ENCODE results near the gene DGCR2. TPM values are rescaled to one million over a fixed set of nuclear protein-coding genes. Genes with fewer than 3 reads are reported as not detected.
A peak's percentile ranks its signal among the peaks of the same experiment; 100 is the strongest.
"Not testable (repeated sequence)": the region's sequence is repeated elsewhere in the genome, so short reads cannot be mapped to it uniquely, and the experiment has no call there.

Gene DGCR2
- total RNA-seq, 1 experiment from 2014 or later: 72.4 TPM

DNA sequence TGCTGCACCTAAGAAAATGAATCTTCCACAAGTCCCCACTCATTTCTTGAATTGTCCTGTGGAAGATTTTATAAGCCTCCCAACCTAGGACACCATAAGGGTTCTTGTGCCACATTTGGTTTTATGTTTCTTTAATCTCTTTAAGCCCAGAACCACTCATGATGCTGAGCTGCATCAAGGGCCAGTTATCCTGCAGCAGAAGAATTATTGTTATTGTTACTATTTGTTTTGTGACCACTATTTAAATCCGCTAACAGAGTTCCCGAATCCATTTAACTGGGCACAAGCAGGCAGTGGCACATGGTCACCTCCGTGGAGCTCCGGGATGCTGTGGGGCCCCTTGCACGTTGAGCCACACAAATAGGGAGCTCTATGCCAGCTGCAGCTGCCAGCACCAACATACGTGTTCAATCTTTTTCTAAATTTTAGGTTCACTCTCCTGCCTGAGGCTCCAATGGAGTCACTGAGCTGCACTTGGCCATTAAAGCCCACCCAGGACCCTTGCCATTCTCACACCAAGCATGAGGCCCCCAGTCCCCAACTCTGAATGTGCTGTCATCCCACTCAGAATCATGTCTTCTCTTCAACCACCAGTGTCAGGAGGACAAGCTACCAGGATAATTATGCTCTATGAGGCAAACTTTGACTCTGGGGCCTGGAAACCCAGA lies 60.6 kb downstream of the DGCR2 start:
- Histone ChIP-seq H3K4me3 (ENCODE audit: insufficient read depth, low read depth, low read length) (no peak overlapping the region), H3K27me3 (ENCODE audit: control insufficient read depth, insufficient read depth, low read length) (no peaks in the 10 kb centered on the region), H3K36me3 (replicated peaks; ENCODE audit: control insufficient read depth, insufficient read depth, low read length) (peaks cover 24% of the 10 kb centered on the region)
- no peak for DNase-seq

GRCh38 chr22:19060356-19061009 lies 61.7 kb downstream of the DGCR2 start:
- Histone ChIP-seq H3K27me3 (ENCODE audit: control insufficient read depth, insufficient read depth, low read length) (no peaks in the 10 kb centered on the region), H3K4me3 (ENCODE audit: insufficient read depth, low read depth, low read length) (no peak overlapping the region), H3K36me3 (replicated peaks; ENCODE audit: control insufficient read depth, insufficient read depth, low read length) (peaks cover 22% of the 10 kb centered on the region)
- DNase-seq: peak; percentile 19

DNA sequence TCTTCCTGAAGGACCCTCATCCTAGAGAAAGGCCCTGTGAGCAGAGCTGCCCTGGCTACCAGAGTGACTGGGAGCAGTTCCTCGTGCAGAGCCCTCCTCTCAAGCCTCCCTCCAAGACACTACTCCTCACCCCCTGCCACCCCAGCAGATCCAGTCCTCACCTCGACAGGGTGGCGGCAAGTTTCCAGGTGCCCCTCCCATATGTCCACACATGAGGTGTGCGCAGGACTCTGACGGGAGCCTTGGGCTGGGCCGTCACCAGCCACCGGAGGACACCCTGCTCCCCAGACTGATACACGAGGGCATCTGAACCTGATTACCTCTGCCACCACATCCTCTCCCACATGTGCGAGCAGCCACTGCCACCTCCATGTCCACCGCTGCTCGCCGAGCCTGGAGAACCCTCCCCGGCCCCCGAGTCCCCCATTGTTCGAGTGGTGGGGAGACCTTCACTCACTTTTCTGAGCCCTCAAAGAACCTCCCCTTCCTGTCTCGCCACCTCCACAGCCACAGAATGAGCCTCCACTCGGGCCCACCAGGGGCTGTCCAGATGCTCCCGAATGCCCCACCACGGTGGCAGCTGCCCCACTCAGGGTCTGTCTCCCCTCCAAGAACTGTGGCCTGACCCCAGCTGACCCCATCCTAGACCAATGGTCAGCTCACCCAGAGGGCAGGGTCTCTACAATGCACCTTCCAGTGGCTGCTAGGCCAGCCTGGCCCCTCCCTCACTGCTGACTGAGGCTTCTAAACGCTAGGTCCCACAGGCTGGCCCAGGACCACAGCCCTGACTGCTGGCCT lies 62.5 kb downstream of the DGCR2 start:
- Histone ChIP-seq H3K27me3 (ENCODE audit: control insufficient read depth, insufficient read depth, low read length) (no peaks in the 10 kb centered on the region), H3K4me3 (ENCODE audit: insufficient read depth, low read depth, low read length) (no peak overlapping the region), H3K36me3 (replicated peaks; ENCODE audit: control insufficient read depth, insufficient read depth, low read length) (peaks cover 21% of the 10 kb centered on the region)
- DNase-seq: peak; percentile 29

DNA sequence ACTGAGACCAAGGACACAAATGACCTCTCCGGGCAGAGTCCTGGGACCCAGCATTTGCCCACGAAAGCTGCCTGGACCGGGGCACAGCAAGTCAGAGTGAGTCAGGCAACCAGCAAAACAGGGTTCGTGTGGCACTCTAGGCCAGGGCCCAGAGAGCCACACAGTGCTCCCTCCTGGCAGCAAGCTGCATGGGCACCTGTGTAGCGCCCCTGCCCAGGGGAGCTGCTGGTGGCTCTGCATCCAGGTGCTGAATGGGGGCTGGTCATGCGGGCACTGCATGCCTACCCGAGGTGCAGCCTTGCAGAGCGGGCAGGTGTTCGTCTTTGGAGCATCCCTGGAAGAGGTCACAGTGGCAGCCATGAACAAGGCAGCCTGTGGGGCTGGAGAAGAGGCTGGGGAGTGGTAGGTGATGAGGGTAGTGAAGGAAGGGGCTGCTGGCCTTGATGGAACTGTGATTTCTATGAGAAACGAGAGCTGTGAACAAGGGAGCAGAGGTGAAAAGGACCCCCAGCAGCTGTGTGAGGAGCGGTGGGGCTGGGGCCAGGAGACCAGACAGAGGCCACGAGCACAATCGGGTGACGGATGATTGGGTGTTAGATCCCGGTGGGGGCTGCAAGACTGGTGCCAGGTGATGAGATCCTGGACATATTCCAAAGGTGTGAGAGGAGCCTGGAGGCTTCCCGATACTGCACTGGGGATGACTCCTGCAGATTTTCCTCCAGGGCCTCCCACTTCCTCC lies 63.3 kb downstream of the DGCR2 start:
- peak; percentile 55 for DNase-seq
- Histone ChIP-seq H3K4me3 (ENCODE audit: insufficient read depth, low read depth, low read length) (no peak overlapping the region), H3K27me3 (ENCODE audit: control insufficient read depth, insufficient read depth, low read length) (no peaks in the 10 kb centered on the region), H3K36me3 (replicated peaks; ENCODE audit: control insufficient read depth, insufficient read depth, low read length) (peaks cover 14% of the 10 kb centered on the region)

DNA sequence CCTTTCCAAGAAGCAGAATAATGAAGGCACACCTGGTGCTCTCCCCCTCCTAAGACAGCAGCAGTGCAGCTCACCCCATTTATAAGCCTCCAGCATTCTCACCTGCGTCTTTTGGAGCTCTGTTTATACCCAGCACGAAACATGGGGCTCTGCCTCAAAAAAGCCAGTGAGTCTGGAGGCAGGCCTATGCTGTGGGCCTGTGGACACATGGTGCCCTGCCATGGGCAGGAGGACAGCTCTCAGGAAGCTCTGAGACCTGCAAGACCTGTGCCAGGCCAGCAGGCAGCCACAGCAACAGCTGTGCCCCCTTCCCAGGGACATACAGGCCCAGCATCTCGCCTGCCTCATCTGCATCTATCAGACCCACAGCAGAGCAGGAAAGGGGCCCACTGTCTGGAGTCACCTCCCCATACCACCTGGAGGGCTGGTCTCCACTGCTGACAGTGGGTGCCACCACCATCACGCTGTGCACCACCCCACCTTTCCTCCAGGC lies 64.2 kb downstream of the DGCR2 start:
- Histone ChIP-seq H3K36me3 (replicated peaks; ENCODE audit: control insufficient read depth, insufficient read depth, low read length) (peaks cover 12% of the 10 kb centered on the region), H3K4me3 (ENCODE audit: insufficient read depth, low read depth, low read length) (no peak overlapping the region)
- peak; percentile 19 for DNase-seq

DNA sequence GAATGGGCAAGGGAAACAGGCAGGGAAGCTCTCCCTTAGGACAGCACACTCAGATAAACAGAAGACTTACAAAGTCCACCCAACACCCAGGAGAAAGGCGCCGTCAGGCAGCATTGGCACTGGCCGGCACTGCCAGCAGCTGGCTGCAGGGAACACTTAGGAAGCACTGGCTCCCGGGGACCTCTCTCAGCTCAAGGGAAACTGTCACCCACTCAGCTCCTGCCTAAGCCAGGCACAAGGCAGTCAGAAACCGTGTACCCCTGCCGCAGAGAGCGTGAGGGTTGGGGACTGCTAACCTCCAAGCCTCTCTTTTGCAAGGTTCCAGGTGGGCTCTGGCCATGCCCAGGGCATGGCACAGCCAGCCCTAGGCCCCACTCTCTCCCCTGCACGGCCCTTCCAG lies 64.7 kb downstream of the DGCR2 start:
- Histone ChIP-seq H3K27me3 (ENCODE audit: control insufficient read depth, insufficient read depth, low read length) (no peaks in the 10 kb centered on the region), H3K36me3 (replicated peaks; ENCODE audit: control insufficient read depth, insufficient read depth, low read length) (peaks cover 12% of the 10 kb centered on the region), H3K4me3 (ENCODE audit: insufficient read depth, low read depth, low read length) (no peak overlapping the region)
- DNase-seq: peak; percentile 9

More for the DNA sequence above, 64.2 kb downstream of the DGCR2 start:
- H3K27me3 ChIP-seq (ENCODE audit: control insufficient read depth, insufficient read depth, low read length): no peaks in the 10 kb centered on the region

GRCh38 chr22:19056951-19057401 lies 65.2 kb downstream of the DGCR2 start:
- H3K27me3 ChIP-seq (ENCODE audit: control insufficient read depth, insufficient read depth, low read length): no peaks in the 10 kb centered on the region
- peaks cover 12% of the 10 kb centered on the region for H3K36me3 ChIP-seq (replicated peaks; ENCODE audit: control insufficient read depth, insufficient read depth, low read length)
- H3K4me3 ChIP-seq (ENCODE audit: insufficient read depth, low read depth, low read length): no peak overlapping the region
- peak; percentile 16 for DNase-seq

- H3K36me3 ChIP-seq (replicated peaks; ENCODE audit: control insufficient read depth, insufficient read depth, low read length): peaks cover 12% of the 10 kb centered on the region
- peak; percentile 16 for DNase-seq
- H3K4me3 ChIP-seq (ENCODE audit: insufficient read depth, low read depth, low read length): no peak overlapping the region
- H3K27me3 ChIP-seq (ENCODE audit: control insufficient read depth, insufficient read depth, low read length): no peaks in the 10 kb centered on the region
Observed at GRCh38 chr22:19055801-19056200, 66.4 kb downstream of the DGCR2 start.

DNA sequence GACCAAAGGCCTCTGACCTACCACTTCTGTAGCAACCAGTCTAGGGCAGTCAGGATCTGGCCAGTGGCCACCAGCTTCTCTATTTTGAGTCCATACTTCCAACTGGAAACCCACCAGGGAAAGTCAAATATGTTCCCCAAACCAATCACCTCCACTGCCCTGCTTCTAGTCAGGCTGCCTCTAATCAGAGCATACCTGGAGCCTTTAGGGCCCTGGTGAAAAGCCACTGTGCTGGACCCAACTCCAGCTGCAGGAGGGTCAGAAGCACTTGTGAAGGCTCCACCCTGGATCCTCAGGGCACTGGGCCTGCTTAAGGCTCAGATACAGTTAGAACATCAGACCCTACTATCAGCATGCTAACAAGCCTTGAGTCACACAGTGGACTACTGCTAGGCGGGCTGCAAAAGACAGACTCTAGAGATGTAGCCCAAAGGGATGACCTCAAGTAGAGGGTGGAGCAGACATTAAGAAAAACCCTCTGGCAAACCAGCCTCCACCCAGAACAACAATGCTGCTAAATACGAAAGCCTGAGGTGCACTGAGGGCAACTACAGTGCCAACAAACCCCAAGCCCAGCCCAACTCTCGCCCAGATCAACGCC lies 69.2 kb downstream of the DGCR2 start:
- no peaks in the 10 kb centered on the region for H3K27me3 ChIP-seq (ENCODE audit: control insufficient read depth, insufficient read depth, low read length)
- H3K36me3 ChIP-seq (replicated peaks; ENCODE audit: control insufficient read depth, insufficient read depth, low read length): peaks cover 15% of the 10 kb centered on the region
- DNase-seq: no peak

GRCh38 chr22:19051381-19052072 lies 70.7 kb downstream of the DGCR2 start:
- DNase-seq: no peak
- H3K36me3 ChIP-seq (replicated peaks; ENCODE audit: control insufficient read depth, insufficient read depth, low read length): peaks cover 21% of the 10 kb centered on the region
- H3K4me3 ChIP-seq (ENCODE audit: insufficient read depth, low read depth, low read length): no peak overlapping the region
- H3K27me3 ChIP-seq (ENCODE audit: control insufficient read depth, insufficient read depth, low read length): no peaks in the 10 kb centered on the region

More for the DNA sequence above, 69.2 kb downstream of the DGCR2 start:
- no peak overlapping the region for H3K4me3 ChIP-seq (ENCODE audit: insufficient read depth, low read depth, low read length)

- peaks cover 22% of the 10 kb centered on the region for H3K36me3 ChIP-seq (replicated peaks; ENCODE audit: control insufficient read depth, insufficient read depth, low read length)
- DNase-seq; H3K4me3 ChIP-seq (ENCODE audit: insufficient read depth, low read depth, low read length); H3K27me3 ChIP-seq (ENCODE audit: control insufficient read depth, insufficient read depth, low read length): not testable (repeated sequence)
Observed at GRCh38 chr22:19050847-19051246, 71.4 kb downstream of the DGCR2 start.

GRCh38 chr22:19050117-19050516 lies 72.1 kb downstream of the DGCR2 start:
- no peaks in the 10 kb centered on the region for H3K27me3 ChIP-seq (ENCODE audit: control insufficient read depth, insufficient read depth, low read length)
- no peak overlapping the region for H3K4me3 ChIP-seq (ENCODE audit: insufficient read depth, low read depth, low read length)
- H3K36me3 ChIP-seq (replicated peaks; ENCODE audit: control insufficient read depth, insufficient read depth, low read length): peaks cover 23% of the 10 kb centered on the region
- no peak for DNase-seq

DNA sequence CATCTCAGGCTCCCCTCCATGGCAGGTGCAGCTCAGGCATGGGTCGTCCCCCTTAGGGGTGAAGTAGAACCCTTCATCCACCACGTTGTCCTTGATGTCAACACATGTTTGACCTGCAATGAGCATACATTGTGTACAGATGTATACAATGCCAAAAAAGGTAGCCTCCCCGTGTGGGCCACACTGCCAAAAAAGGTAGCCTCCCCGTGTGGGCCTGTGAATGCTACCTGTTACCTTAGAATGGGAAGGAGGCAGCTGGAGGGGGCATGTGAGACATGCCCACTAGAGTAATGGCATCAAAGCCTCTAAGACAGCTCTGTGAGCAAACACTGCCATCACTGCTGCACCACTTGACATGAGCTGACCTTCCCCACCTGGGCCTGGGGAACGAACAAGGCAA lies 73.7 kb downstream of the DGCR2 start:
- H3K27me3 ChIP-seq (ENCODE audit: control insufficient read depth, insufficient read depth, low read length): no peaks in the 10 kb centered on the region
- no peak for DNase-seq
- H3K4me3 ChIP-seq (ENCODE audit: insufficient read depth, low read depth, low read length): no peak overlapping the region
- peaks cover 29% of the 10 kb centered on the region for H3K36me3 ChIP-seq (replicated peaks; ENCODE audit: control insufficient read depth, insufficient read depth, low read length)
